Loucy (cell line): ENCODE data around the gene GTF2IRD1.
A peak's percentile ranks its signal among the peaks of the same experiment; 100 is the strongest.

Experiments used
- H2AFZ ChIP-seq: fragments of 200-600 bp; sonication (generic); 2 replicates; pipeline ENCODE4 v1.6.0; 2016; ENCODE audit warnings: antibody characterized with exemption, mild to moderate bottlenecking, low read length, moderate library complexity
- H3F3A ChIP-seq: fragments of 200-600 bp; 2 replicates; pipeline ENCODE4 v1.6.0; 2016; ENCODE audit warnings: antibody characterized with exemption, low read depth, mild to moderate bottlenecking
- H3K27me3 ChIP-seq: fragments of 200-600 bp; sonication (generic); 2 replicates; pipeline ENCODE4 v1.6.1; 2014; ENCODE audit warnings: low read length, mild to moderate bottlenecking; ENCODE audit not compliant: insufficient read depth, poor library complexity, severe bottlenecking
- H3K36me3 ChIP-seq: fragments of 200-600 bp; sonication (generic); 2 replicates; pipeline ENCODE4 v1.6.1; 2016; ENCODE audit warnings: low read length; ENCODE audit not compliant: insufficient read depth
- H3K4me1 ChIP-seq: fragments of 200-600 bp; sonication (generic); 2 replicates; pipeline ENCODE4 v1.5.1; 2014; ENCODE audit warnings: low read length, mild to moderate bottlenecking; ENCODE audit not compliant: insufficient read depth, poor library complexity, severe bottlenecking
- H3K4me2 ChIP-seq: fragments of 200-600 bp; sonication (generic); 2 replicates; pipeline ENCODE4 v1.6.0; 2014; ENCODE audit warnings: antibody characterized with exemption, low read length, low read depth, mild to moderate bottlenecking; ENCODE audit not compliant: poor library complexity, severe bottlenecking
- H3K4me3 ChIP-seq: fragments of 200-600 bp; sonication (generic); 2 replicates; pipeline ENCODE4 v1.5.1; 2014; ENCODE audit warnings: low read length, mild to moderate bottlenecking, mixed read lengths; ENCODE audit not compliant: poor library complexity, severe bottlenecking
- H3K79me2 ChIP-seq: fragments of 200-600 bp; sonication (generic); 2 replicates; pipeline ENCODE4 v1.6.1; 2014; ENCODE audit warnings: low read length; ENCODE audit not compliant: insufficient read depth
- H3K9ac ChIP-seq: fragments of 200-600 bp; sonication (generic); 2 replicates; pipeline ENCODE4 v1.6.0; 2014; ENCODE audit warnings: mild to moderate bottlenecking, low read depth, low read length, moderate library complexity; ENCODE audit not compliant: poor library complexity, severe bottlenecking
- H3K9me2 ChIP-seq: fragments of 200-600 bp; sonication (generic); replicated peaks from 2 replicates; pipeline ENCODE4 v1.6.1; 2016; ENCODE audit warnings: low read depth, low read length, mixed read lengths
- H3K9me3 ChIP-seq: fragments of 200-600 bp; sonication (generic); 2 replicates; pipeline ENCODE4 v1.6.1; 2014; ENCODE audit warnings: mild to moderate bottlenecking, antibody characterized with exemption, low read length, low read depth; ENCODE audit not compliant: insufficient read depth
- H4K20me1 ChIP-seq: fragments of 200-600 bp; sonication (generic); 2 replicates; pipeline ENCODE4 v1.6.0; 2014; ENCODE audit warnings: antibody characterized with exemption, low read length, mild to moderate bottlenecking; ENCODE audit not compliant: insufficient read depth, poor library complexity, severe bottlenecking
- EZH2phosphoT487 ChIP-seq: fragments of 200-600 bp; IDR thresholded peaks from 2 replicates; pipeline ENCODE4 v1.6.1; 2018; ENCODE audit warnings: antibody characterized with exemption, mild to moderate bottlenecking, moderate library complexity, borderline replicate concordance
- TF ChIP-seq, protein P1 (sequence below): fragments of 200-600 bp; sonication (generic); conservative IDR thresholded peaks from 2 replicates; pipeline ENCODE4 v1.5.1; 2014; ENCODE audit warnings: mild to moderate bottlenecking, antibody characterized with exemption, low read length

The GTF2IRD1 gene

GRCh38 chr7:74452748-74453321, 871 bp upstream of the GTF2IRD1 start:
- no peaks in the 10 kb centered on the region for H3F3A ChIP-seq
- no peak for TF ChIP-seq EZH2phosphoT487
- TF ChIP-seq, protein P1, sequence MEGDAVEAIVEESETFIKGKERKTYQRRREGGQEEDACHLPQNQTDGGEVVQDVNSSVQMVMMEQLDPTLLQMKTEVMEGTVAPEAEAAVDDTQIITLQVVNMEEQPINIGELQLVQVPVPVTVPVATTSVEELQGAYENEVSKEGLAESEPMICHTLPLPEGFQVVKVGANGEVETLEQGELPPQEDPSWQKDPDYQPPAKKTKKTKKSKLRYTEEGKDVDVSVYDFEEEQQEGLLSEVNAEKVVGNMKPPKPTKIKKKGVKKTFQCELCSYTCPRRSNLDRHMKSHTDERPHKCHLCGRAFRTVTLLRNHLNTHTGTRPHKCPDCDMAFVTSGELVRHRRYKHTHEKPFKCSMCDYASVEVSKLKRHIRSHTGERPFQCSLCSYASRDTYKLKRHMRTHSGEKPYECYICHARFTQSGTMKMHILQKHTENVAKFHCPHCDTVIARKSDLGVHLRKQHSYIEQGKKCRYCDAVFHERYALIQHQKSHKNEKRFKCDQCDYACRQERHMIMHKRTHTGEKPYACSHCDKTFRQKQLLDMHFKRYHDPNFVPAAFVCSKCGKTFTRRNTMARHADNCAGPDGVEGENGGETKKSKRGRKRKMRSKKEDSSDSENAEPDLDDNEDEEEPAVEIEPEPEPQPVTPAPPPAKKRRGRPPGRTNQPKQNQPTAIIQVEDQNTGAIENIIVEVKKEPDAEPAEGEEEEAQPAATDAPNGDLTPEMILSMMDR: no peak
- peak overlapping the region; percentile 64 for H3K4me2 ChIP-seq
- no peaks in the 10 kb centered on the region for H3K36me3 ChIP-seq
- peak overlapping the region; percentile 70 for H3K4me3 ChIP-seq
- no peaks in the 10 kb centered on the region for H3K79me2 ChIP-seq
- no peak overlapping the region for H3K9ac ChIP-seq
- peaks cover 7% of the 10 kb centered on the region for H3K4me1 ChIP-seq
- no peaks in the 10 kb centered on the region for H3K27me3 ChIP-seq
- no peaks in the 10 kb centered on the region for H3K9me3 ChIP-seq
- peak overlapping the region; percentile 43 for H2AFZ ChIP-seq
- no peaks in the 10 kb centered on the region for H4K20me1 ChIP-seq
- H3K9me2 ChIP-seq: no peaks in the 10 kb centered on the region

GRCh38 chr7:74454021-74454924, 567 bp downstream of the GTF2IRD1 start:
- no peaks in the 10 kb centered on the region for H3K9me3 ChIP-seq
- no peaks in the 10 kb centered on the region for H3K36me3 ChIP-seq
- no peaks in the 10 kb centered on the region for H3K27me3 ChIP-seq
- peaks cover 7% of the 10 kb centered on the region for H3K4me1 ChIP-seq
- TF ChIP-seq, protein P1: no peak
- no peak for TF ChIP-seq EZH2phosphoT487
- H2AFZ ChIP-seq: no peak overlapping the region
- H3K9me2 ChIP-seq: no peaks in the 10 kb centered on the region
- H3K4me3 ChIP-seq: peak overlapping the region; percentile 40
- no peaks in the 10 kb centered on the region for H3K79me2 ChIP-seq
- no peaks in the 10 kb centered on the region for H3F3A ChIP-seq
- H4K20me1 ChIP-seq: no peaks in the 10 kb centered on the region
- H3K9ac ChIP-seq: peak overlapping the region; percentile 48
- H3K4me2 ChIP-seq: peak overlapping the region; percentile 57

DNA sequence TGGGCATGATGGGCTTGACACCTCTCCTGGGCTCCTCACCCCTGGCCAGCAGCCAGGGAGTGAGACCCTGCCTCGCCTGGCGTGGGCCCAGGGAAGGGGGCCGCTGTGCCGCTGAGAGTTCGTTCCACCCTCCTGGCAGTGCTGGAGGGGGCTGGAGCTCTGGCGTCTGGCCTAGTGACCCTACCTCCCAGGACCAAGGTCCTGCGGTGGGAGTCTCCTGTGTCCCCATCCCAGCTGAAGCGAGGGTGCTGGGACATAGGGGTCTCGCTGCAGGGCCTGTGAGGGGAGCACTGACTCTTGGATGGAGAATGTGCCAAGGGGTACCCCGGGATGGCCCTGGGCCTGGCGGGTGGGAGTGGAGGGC, 1.2 kb downstream of the GTF2IRD1 start:
- Histone ChIP-seq H3K4me1 (peaks cover 7% of the 10 kb centered on the region), H3K79me2 (no peaks in the 10 kb centered on the region), H2AFZ (no peak overlapping the region), H3K4me2 (peak overlapping the region; percentile 57), H3K27me3 (no peaks in the 10 kb centered on the region), H4K20me1 (no peaks in the 10 kb centered on the region), H3K9me3 (no peaks in the 10 kb centered on the region), H3K9me2 (no peaks in the 10 kb centered on the region), H3K4me3 (peak overlapping the region; percentile 40), H3K9ac (no peak overlapping the region), H3F3A (no peaks in the 10 kb centered on the region), H3K36me3 (no peaks in the 10 kb centered on the region)
- TF ChIP-seq, protein P1: no peak
- TF ChIP-seq EZH2phosphoT487: no peak
